LNCaP clone FGC (cell line): ENCODE results near the gene VILL.

Experiments
- DNase-seq: peaks from one replicate; pipeline ENCODE4 v3.0.0-alpha.2; 2011; ENCODE audit warnings: low read depth
- H3K4me3 ChIP-seq: 2 replicates; pipeline ENCODE4 v1.5.1; 2011; ENCODE audit warnings: mild to moderate bottlenecking, low read depth, low read length, control low read depth
- TF ChIP-seq, protein P1 (sequence below): IDR thresholded peaks from 2 replicates; pipeline ENCODE4 v1.5.1; 2012; ENCODE audit warnings: mild to moderate bottlenecking; ENCODE audit not compliant: control insufficient read depth, insufficient read depth; ENCODE audit errors: extremely low read depth

The VILL gene

DNA sequence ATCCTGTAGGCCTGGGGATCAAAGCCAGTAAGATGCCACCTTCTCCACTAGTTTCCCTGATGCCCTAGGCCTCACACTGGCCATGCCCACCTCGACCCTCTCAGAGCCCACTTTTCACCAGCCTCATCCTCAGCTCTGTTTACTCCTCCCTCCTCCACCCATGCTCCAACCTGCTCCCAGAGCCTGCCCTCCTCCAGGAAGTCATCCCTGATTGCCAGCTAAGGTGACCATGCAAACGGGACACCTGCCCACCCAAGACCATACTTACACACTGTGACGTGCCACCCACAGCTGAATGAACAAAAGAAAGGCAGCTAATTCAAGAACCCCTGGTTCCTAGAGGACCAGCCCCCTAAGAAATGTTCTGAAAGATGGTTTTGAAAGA is 29.7 kb downstream of the VILL start:
- H3K4me3 ChIP-seq, result no peak overlapping the region
- no peak for DNase-seq
- TF ChIP-seq, protein P1, sequence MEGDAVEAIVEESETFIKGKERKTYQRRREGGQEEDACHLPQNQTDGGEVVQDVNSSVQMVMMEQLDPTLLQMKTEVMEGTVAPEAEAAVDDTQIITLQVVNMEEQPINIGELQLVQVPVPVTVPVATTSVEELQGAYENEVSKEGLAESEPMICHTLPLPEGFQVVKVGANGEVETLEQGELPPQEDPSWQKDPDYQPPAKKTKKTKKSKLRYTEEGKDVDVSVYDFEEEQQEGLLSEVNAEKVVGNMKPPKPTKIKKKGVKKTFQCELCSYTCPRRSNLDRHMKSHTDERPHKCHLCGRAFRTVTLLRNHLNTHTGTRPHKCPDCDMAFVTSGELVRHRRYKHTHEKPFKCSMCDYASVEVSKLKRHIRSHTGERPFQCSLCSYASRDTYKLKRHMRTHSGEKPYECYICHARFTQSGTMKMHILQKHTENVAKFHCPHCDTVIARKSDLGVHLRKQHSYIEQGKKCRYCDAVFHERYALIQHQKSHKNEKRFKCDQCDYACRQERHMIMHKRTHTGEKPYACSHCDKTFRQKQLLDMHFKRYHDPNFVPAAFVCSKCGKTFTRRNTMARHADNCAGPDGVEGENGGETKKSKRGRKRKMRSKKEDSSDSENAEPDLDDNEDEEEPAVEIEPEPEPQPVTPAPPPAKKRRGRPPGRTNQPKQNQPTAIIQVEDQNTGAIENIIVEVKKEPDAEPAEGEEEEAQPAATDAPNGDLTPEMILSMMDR, result no peak

DNA sequence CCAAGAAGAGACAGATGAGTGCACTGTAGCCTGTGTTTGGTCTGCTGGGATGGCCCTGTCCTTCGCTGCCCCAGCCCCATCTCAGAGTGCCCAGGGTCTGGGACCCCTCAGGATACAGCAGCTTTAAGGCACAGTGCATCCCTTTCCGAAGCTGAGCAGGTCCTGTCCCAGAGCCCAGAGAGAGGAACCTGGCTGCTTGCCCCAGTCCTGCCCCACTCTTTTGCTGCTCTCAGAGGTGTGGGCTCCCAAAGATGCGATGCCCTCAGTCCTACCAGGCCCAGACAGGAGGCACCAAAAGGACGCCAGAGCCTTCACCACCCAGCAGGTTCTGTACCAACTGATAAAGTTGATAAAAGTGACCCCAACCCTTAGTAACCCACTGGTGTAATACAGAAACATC is 30.6 kb downstream of the VILL start:
- DNase-seq, result no peak
- TF ChIP-seq, protein P1, result no peak
- H3K4me3 ChIP-seq, result no peak overlapping the region

DNA sequence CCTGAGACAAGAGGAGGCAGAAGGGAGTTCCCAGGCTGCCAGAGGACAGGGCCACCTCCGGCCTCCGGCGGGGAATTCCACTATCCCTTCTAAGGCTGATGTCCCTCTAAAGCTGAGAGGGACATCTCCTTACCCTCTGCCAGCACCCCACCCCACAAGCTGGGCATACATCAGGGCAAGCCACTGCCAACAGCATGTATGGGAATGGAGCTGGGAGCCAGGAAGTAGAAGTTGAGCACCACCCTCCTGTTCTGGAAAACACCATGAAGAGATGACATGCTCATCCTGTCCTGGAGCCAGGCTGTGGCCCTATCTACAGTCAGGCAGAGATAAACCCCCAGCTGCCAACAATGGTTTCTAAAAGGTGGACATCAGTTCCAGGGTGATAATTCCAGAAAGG is 31.7 kb downstream of the VILL start:
- DNase-seq, result no peak
- TF ChIP-seq, protein P1, result no peak
- no peak overlapping the region for H3K4me3 ChIP-seq

DNA sequence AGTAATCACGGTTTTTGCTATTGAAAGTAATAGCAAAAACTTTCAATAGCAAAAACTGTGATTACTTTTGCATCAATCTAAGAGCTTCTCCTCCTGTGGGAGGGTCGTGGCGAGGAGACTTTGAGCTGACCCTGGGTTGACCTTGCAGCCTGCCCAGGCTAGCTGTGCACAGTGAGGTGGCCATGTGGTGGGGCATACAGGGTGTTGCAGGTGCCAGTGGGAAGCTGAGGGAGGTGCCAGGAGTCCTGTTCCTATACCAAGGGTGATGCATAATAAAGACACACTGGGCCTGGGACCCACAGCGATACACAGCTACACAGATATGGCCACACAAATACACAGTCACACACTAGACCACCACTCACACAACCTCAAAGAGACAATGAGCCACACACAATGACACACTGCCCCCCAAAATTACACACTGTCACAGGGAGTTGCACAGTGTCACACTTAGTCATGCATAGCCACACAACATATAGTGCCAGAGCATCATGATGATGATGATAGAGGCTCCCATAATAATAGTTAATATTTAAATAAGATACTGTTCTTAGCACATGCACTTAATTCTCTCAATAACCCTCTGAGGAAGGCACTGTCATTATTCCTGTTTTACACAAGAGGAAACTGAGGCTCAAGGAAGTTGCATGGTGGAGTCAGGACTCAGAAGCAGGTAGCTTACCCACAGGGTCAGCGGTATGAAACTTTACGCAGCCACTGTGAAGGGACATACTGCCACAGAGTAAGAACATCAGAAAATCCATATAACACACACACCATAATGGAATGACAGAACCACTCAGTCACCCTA is 32.5 kb downstream of the VILL start:
- TF ChIP-seq, protein P1, result no peak
- no peak overlapping the region for H3K4me3 ChIP-seq
- DNase-seq, result no peak

DNA sequence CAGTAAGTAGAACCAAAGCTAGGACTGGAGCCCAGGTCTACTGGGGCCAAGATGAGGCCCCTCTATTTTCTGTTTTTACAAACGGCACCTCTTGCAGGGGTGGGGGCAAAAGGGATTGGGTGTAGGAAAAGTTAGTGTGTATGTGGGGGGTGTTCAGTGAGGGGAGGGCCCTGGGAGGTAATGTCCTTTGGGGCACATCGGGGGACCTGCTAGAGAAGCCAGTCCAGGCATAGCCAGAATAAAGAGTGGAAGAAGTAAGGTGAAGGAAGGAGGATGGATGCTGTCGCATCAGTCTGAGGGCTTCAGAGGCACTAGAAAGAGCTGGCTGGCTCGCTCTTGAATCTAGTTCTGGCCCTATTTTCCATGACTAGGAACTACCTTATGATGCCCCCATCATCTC is 36.3 kb downstream of the VILL start:
- H3K4me3 ChIP-seq, result no peak overlapping the region
- TF ChIP-seq, protein P1, result no peak
- no peak for DNase-seq

DNA sequence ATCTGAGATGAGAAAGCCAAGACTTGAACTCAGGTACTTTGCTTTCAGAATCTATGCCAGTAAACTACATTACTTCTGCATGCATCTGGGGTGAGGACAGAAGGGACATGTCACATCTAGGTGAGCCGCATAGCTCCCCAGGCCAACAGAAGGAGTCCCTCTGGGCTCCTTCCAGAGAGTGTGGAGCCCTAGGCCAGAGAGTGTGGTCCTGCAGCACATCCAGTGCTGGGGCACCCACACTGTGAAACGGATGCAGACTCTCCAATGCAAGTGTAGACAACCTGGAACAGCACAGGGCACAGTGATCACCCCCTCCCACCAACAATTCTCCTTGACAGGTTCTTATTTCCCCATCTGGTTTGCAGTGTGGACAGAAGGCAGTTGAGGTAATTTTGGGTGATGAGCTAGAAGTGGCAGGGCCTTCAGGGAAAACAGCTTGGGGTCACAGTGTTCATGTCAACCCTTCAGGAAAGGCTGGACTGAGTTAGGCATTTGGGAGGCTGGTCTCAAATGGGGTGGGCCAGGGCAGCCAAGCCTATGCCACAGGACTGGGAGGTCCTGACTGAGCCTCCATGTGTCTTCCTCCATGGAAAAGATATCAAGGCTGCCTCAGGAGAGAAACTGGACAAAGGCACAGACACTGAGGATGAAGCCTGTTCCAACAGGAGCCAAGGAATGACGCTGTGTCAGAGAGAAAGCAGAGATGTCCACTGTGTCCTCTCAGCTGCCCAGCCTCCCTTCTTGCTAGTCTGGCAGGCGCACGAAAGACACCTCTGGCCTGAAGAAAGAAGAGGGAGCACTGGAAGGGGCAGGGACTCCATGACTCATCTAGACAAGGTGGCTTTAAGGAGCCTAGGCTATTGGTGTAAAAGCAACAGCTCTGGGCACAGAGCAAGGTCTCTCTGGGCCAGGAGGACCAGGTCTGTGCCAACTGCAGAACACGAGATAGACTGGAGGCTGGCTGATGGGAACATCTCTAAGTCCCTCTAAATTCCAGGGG is 37.2 kb downstream of the VILL start:
- no peak for DNase-seq
- no peak overlapping the region for H3K4me3 ChIP-seq
- TF ChIP-seq, protein P1, result no peak
